ENCODE measurements around the gene KRT33A. TPM values are rescaled to one million over a fixed set of nuclear protein-coding genes. Genes with fewer than 3 reads are reported as not detected.

The KRT33A gene
- total and polyA plus RNA-seq, 2 experiments from 2014 or later: not detected

Other genes starting within 250 kb of the KRT33A start
Only the 30 nearest of the 34 such genes appear.
- gene KRTAP4-12, start 226.6 kb downstream of the KRT33A start, total RNA-seq: not detected in 2 replicates
- gene KRTAP4-12, start 226.6 kb downstream of the KRT33A start, polyA plus RNA-seq: not detected in 2 replicates
- gene KRTAP4-6, start 210.3 kb downstream of the KRT33A start, total RNA-seq: not detected in 2 replicates
- not detected in 2 replicates for gene KRTAP4-6, start 210.3 kb downstream of the KRT33A start, polyA plus RNA-seq
- gene KRTAP4-5, start 201.0 kb downstream of the KRT33A start, total RNA-seq: not detected in 2 replicates
- gene KRTAP4-5, start 201.0 kb downstream of the KRT33A start, polyA plus RNA-seq: not detected in 2 replicates
- not detected in 2 replicates for gene KRTAP4-4, start 190.1 kb downstream of the KRT33A start, total RNA-seq
- not detected in 2 replicates for gene KRTAP4-4, start 190.1 kb downstream of the KRT33A start, polyA plus RNA-seq
- gene KRTAP4-3, start 182.6 kb downstream of the KRT33A start, total RNA-seq: not detected in 2 replicates
- gene KRTAP4-3, start 182.6 kb downstream of the KRT33A start, polyA plus RNA-seq: not detected in 2 replicates
- gene KRTAP4-2, start 172.6 kb downstream of the KRT33A start, total RNA-seq: not detected in 2 replicates
- gene KRTAP4-2, start 172.6 kb downstream of the KRT33A start, polyA plus RNA-seq: not detected in 2 replicates
- not detected in 2 replicates for gene KRTAP4-1, start 165.9 kb downstream of the KRT33A start, total RNA-seq
- not detected in 2 replicates for gene KRTAP4-1, start 165.9 kb downstream of the KRT33A start, polyA plus RNA-seq
- not detected in 2 replicates for gene KRTAP9-1, start 160.9 kb downstream of the KRT33A start, total RNA-seq
- gene KRTAP9-1, start 160.9 kb downstream of the KRT33A start, polyA plus RNA-seq: not detected in 2 replicates
- not detected in 2 replicates for gene KRTAP9-2, start 124.2 kb downstream of the KRT33A start, total RNA-seq
- gene KRTAP9-2, start 124.2 kb downstream of the KRT33A start, polyA plus RNA-seq: not detected in 2 replicates
- not detected in 2 replicates for gene KRTAP9-3, start 118.4 kb downstream of the KRT33A start, total RNA-seq
- not detected in 2 replicates for gene KRTAP9-3, start 118.4 kb downstream of the KRT33A start, polyA plus RNA-seq
- not detected in 2 replicates for gene KRTAP9-8, start 112.8 kb downstream of the KRT33A start, total RNA-seq
- gene KRTAP9-8, start 112.8 kb downstream of the KRT33A start, polyA plus RNA-seq: not detected in 2 replicates
- gene KRTAP9-4, start 101.1 kb downstream of the KRT33A start, total RNA-seq: not detected in 2 replicates
- not detected in 2 replicates for gene KRTAP9-4, start 101.1 kb downstream of the KRT33A start, polyA plus RNA-seq
- not detected in 2 replicates for gene KRTAP9-9, start 95.4 kb downstream of the KRT33A start, total RNA-seq
- not detected in 2 replicates for gene KRTAP9-9, start 95.4 kb downstream of the KRT33A start, polyA plus RNA-seq
- gene KRTAP9-6, start 85.5 kb downstream of the KRT33A start, total RNA-seq: not detected in 2 replicates
- gene KRTAP9-6, start 85.5 kb downstream of the KRT33A start, polyA plus RNA-seq: not detected in 2 replicates
- not detected in 2 replicates for gene KRTAP9-7, start 75.1 kb downstream of the KRT33A start, total RNA-seq
- not detected in 2 replicates for gene KRTAP9-7, start 75.1 kb downstream of the KRT33A start, polyA plus RNA-seq
- gene KRTAP29-1, start 48.0 kb downstream of the KRT33A start, total RNA-seq: not detected in 2 replicates
- gene KRTAP29-1, start 48.0 kb downstream of the KRT33A start, polyA plus RNA-seq: not detected in 2 replicates
- gene KRTAP16-1, start 41.5 kb downstream of the KRT33A start, total RNA-seq: not detected in 2 replicates
- gene KRTAP16-1, start 41.5 kb downstream of the KRT33A start, polyA plus RNA-seq: not detected in 2 replicates
- gene KRTAP17-1, start 35.1 kb downstream of the KRT33A start, total RNA-seq: not detected in 2 replicates
- not detected in 2 replicates for gene KRTAP17-1, start 35.1 kb downstream of the KRT33A start, polyA plus RNA-seq
- gene KRT33B, start 19.0 kb upstream of the KRT33A start, total RNA-seq: not detected in 2 replicates
- not detected in 2 replicates for gene KRT33B, start 19.0 kb upstream of the KRT33A start, polyA plus RNA-seq
- gene KRT34, start 31.5 kb upstream of the KRT33A start, total RNA-seq: not detected in 2 replicates
- gene KRT34, start 31.5 kb upstream of the KRT33A start, polyA plus RNA-seq: not detected in 2 replicates
- gene KRT31, start 46.8 kb upstream of the KRT33A start, total RNA-seq: not detected in 2 replicates
- not detected in 2 replicates for gene KRT31, start 46.8 kb upstream of the KRT33A start, polyA plus RNA-seq
- gene KRT37, start 73.8 kb upstream of the KRT33A start, total RNA-seq: not detected in 2 replicates
- gene KRT37, start 73.8 kb upstream of the KRT33A start, polyA plus RNA-seq: not detected in 2 replicates
- gene KRT38, start 90.2 kb upstream of the KRT33A start, total RNA-seq: not detected in 2 replicates
- not detected in 2 replicates for gene KRT38, start 90.2 kb upstream of the KRT33A start, polyA plus RNA-seq
- gene KRT32, start 116.6 kb upstream of the KRT33A start, total RNA-seq: not detected in 2 replicates
- not detected in 2 replicates for gene KRT32, start 116.6 kb upstream of the KRT33A start, polyA plus RNA-seq
- not detected in 2 replicates for gene KRT35, start 130.3 kb upstream of the KRT33A start, total RNA-seq
- gene KRT35, start 130.3 kb upstream of the KRT33A start, polyA plus RNA-seq: not detected in 2 replicates
- gene KRT36, start 139.1 kb upstream of the KRT33A start, total RNA-seq: not detected in 2 replicates
- not detected in 2 replicates for gene KRT36, start 139.1 kb upstream of the KRT33A start, polyA plus RNA-seq
- gene KRT13, start 154.8 kb upstream of the KRT33A start, total RNA-seq: not detected in 2 replicates
- not detected in 2 replicates for gene KRT13, start 154.8 kb upstream of the KRT33A start, polyA plus RNA-seq
- gene KRT15, start 168.1 kb upstream of the KRT33A start, total RNA-seq: 0.09 and 0.28 TPM in 2 replicates
- gene KRT15, start 168.1 kb upstream of the KRT33A start, polyA plus RNA-seq: 0.15 TPM in 1 of 2 replicates, not detected in the other
- gene KRT19, start 177.5 kb upstream of the KRT33A start, total RNA-seq: 303 and 522 TPM in 2 replicates
- gene KRT19, start 177.5 kb upstream of the KRT33A start, polyA plus RNA-seq: 270 and 501 TPM in 2 replicates
- not detected in 2 replicates for gene KRT9, start 221.2 kb upstream of the KRT33A start, total RNA-seq
- not detected in 2 replicates for gene KRT9, start 221.2 kb upstream of the KRT33A start, polyA plus RNA-seq

Data from cardiac muscle cell (in vitro differentiated cells and primary cell).